ENCODE results near the gene COG8. TPM values are rescaled to one million over a fixed set of nuclear protein-coding genes. Genes with fewer than 3 reads are reported as not detected.
"Not testable (repeated sequence)": the region's sequence is repeated elsewhere in the genome, so short reads cannot be mapped to it uniquely, and the experiment has no call there.

Gene COG8
- polyA plus RNA-seq, 5 donors = 22.5 to 33.5 (median 29.0) TPM

DNA sequence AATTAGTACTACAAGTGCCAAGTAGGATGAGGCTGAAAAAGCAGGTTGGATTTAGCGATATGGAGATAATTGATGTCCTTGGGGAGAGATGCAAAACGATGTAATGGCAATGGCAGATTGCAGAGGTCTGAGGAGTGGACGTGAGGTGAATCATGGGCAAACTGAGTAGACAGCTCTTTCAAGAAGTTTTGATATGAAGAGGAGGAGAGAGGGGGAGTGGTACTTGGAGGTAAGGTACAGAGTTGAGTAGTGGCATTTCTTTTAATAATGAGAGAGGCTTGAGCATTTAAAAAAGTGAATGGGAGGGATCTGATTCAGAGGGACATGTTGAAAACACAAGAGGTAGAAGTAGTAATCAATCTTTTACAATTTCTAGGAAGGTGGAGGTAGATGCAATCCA lies 46.0 kb downstream of the COG8 start:
- DNase-seq = no peak

DNA sequence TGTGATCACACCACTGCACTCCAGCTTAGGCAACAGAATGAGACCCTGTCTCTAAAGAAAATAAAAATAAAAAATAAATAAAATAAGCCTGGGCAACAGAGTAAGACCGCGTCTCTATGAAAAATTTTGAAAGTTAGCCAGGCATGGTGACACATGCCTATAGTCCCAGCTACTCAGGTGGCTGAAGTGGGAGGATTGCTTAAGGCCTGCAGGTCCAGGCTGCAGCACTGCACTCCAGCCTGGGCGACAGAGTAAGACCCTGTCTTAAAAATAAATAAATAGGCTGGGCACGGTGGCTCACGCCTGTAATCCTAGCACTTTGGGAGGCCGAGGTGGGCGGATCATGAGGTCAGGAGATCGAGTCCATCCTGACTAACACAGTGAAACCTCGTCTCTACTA lies 47.7 kb downstream of the COG8 start:
- DNase-seq = not testable (repeated sequence)

DNA sequence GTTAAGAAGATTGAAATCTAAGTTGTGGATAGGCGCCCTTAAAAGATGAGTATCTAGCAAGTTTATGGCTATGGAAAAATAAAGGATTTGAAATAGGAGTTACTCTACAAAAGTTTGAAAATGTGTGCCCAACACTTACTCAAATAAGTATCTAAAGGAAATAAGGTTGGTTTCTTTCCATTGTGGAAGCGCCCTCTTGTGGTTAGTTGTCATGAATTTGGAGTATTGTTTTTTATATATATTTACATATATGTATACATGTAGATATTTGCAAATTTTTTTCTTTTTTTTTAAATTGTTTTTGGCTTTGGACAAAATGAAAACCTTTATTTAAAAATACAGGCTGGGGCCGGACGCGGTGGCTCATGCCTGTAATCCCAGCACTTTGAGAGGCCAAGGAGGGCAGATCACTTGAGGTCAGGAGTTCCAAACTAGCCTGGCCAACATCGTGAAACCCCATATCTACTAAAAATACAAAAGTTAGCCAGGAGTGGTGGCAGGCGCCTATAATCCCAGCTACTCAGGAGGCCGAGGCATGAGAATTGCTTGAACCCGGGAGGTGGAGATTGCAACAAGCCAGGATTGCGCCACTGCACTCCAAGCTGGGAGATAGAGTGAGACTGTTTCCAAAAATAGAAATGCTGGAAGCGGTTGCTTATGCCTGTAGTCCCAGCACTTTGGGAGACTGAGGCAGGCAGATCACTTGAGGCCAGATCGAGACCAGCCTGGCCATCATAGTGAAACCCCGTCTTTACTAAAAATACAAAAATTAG lies 52.2 kb downstream of the COG8 start:
- DNase-seq = peak; percentile 65 to 67

DNA sequence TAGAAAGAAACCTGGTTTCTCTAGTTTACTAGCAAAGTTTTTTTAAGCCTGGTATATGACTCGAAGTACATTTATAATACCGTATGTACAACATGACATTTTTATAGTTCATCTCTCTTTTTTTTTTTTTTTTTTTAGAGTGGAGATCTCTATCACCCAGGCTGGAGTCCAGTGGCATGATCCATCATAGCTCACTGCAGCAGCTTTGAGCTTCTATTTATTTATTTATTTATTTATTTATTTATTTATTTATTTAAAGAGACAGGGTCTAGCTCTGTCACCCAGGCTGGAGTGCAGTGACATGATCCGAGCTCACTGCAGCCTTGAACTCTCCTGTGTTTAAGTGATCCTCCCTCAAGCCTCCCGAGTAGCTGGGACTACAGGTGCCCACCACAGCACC lies 54.1 kb downstream of the COG8 start:
- no peak for DNase-seq

DNA sequence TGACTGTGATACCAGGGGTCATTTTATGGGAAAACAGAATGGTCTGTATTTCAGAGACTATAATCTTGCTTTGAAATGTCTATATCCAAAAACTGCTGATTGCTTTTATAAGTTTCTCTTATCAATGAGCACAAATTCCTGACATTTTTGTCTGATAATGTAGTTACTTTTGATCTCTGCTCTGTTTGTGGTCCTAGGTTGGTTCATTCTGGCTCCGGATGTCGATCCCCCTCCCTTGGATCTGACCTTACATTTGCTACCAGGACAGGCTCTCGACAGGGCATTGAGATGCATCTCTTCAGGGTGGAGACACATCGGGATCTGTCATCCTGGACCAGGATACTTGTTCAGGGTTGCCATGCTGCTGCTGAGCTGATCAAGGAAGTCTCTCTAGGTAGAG lies 55.5 kb downstream of the COG8 start:
- no peak for DNase-seq

DNA sequence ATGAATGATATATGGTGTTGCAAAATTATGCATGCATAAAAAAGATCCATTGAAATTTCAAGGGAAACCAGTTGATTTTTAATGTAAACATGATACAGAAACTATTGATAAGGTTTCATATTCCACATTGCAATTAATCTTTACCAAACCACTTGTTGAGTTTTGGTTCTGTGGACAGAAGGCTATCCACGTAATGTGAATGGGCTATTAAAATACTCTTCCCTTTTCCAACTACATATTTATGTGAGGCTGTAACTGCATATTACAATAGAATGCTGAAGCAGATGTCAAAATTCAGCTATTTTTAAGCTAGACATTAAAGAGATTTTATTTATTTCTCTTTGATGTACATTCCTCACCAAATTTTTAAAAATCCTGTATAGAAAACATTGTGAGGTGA lies 62.0 kb downstream of the COG8 start:
- no peak for DNase-seq

Other genes starting within 250 kb of the COG8 start
- gene HAS3, start 233.9 kb downstream of the COG8 start, polyA plus RNA-seq (ENCODE audit: insufficient read depth in 1 of 5, insufficient read length in 5 of 5, low replicate concordance in 1 of 5) = 100 to 1,000 TPM; 103 to 190 (median 176) TPM
- gene CHTF8, start 207.0 kb downstream of the COG8 start, polyA plus RNA-seq (ENCODE audit: insufficient read depth in 1 of 5, insufficient read length in 5 of 5, low replicate concordance in 1 of 5) = 100 to 1,000 TPM; 113 to 136 (median 126) TPM
- 10 to 100 TPM; 42.8 to 47.6 (median 46.4) TPM for gene UTP4, start 206.9 kb downstream of the COG8 start, polyA plus RNA-seq (ENCODE audit: insufficient read depth in 1 of 5, insufficient read length in 5 of 5, low replicate concordance in 1 of 5)
- 10 to 100 TPM; 17.0 to 25.5 (median 22.1) TPM for gene SNTB2, start 152.4 kb downstream of the COG8 start, polyA plus RNA-seq (ENCODE audit: insufficient read depth in 1 of 5, insufficient read length in 5 of 5, low replicate concordance in 1 of 5)
- 10 to 100 TPM; 37.1 to 51.6 (median 44.3) TPM for gene VPS4A, start 28.2 kb downstream of the COG8 start, polyA plus RNA-seq (ENCODE audit: insufficient read depth in 1 of 5, insufficient read length in 5 of 5, low replicate concordance in 1 of 5)
- gene PDF, start 9.0 kb downstream of the COG8 start, polyA plus RNA-seq (ENCODE audit: insufficient read depth in 1 of 5, insufficient read length in 5 of 5, low replicate concordance in 1 of 5) = 10 to 100 TPM in 1 of 5 donors, 1 to 10 TPM in 4; 2.1 to 10.2 (median 3.6) TPM
- gene NIP7, start 208 bp upstream of the COG8 start, polyA plus RNA-seq (ENCODE audit: insufficient read depth in 1 of 5, insufficient read length in 5 of 5, low replicate concordance in 1 of 5) = 10 to 100 TPM; 25.9 to 36.7 (median 28.9) TPM
- 1 to 10 TPM; 2.3 to 4.4 (median 4.0) TPM for gene TMED6, start 12.2 kb upstream of the COG8 start, polyA plus RNA-seq (ENCODE audit: insufficient read depth in 1 of 5, insufficient read length in 5 of 5, low replicate concordance in 1 of 5)
- gene TERF2, start 46.4 kb upstream of the COG8 start, polyA plus RNA-seq (ENCODE audit: insufficient read depth in 1 of 5, insufficient read length in 5 of 5, low replicate concordance in 1 of 5) = 10 to 100 TPM; 32.8 to 38.4 (median 35.0) TPM
- gene CYB5B, start 85.1 kb upstream of the COG8 start, polyA plus RNA-seq (ENCODE audit: insufficient read depth in 1 of 5, insufficient read length in 5 of 5, low replicate concordance in 1 of 5) = 100 to 1,000 TPM; 105 to 127 (median 109) TPM
- 10 to 100 TPM; 31.4 to 64.5 (median 56.4) TPM for gene NFAT5, start 226.4 kb upstream of the COG8 start, polyA plus RNA-seq (ENCODE audit: insufficient read depth in 1 of 5, insufficient read length in 5 of 5, low replicate concordance in 1 of 5)